ENCODE data around the gene SNRNP70.

DNA sequence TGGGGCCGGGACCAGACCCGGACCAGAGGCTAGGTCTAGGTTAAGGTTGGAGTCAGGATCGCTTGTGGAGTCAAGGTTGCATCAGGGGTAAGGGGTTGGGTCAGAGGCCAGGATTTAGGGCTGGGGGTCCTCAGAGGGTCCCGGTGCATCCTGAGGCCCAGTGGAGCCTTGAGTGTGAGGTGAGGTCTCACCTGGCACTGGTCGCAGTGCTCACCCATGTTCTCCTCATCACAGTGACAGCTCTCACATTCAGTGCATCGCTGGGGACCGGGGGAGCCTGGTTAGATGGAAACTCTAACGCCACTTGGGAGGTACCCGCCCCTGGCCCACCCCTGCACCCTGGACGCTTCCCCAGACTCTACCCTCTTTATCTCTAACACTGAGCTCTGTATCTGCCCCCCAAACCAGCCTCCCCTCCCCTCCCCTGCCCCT lies 66.9 kb downstream of the SNRNP70 start:
- no peak for TF ChIP-seq ZNF24 (IDR thresholded peaks at IDR 0.05)
- TF ChIP-seq ASH2L (IDR thresholded peaks at IDR 0.05; ENCODE audit: borderline replicate concordance, low read depth): no peak
- TF ChIP-seq FOS (IDR thresholded peaks at IDR 0.05; ENCODE audit: borderline replicate concordance, extremely low read depth, insufficient read length): no peak
- TF ChIP-seq EGR1 (IDR thresholded peaks at IDR 0.05; ENCODE audit: borderline replicate concordance in 1 of 2, low read depth in 2 of 2, low read length in 2 of 2): no peak
- no peak for TF ChIP-seq MXI1 (IDR thresholded peaks at IDR 0.05; ENCODE audit: low read depth, low read length)
- no peak for TF ChIP-seq EZH2 (IDR thresholded peaks at IDR 0.05; ENCODE audit: borderline replicate concordance, control insufficient read depth, low read depth, low read length)
- TF ChIP-seq, protein P1, sequence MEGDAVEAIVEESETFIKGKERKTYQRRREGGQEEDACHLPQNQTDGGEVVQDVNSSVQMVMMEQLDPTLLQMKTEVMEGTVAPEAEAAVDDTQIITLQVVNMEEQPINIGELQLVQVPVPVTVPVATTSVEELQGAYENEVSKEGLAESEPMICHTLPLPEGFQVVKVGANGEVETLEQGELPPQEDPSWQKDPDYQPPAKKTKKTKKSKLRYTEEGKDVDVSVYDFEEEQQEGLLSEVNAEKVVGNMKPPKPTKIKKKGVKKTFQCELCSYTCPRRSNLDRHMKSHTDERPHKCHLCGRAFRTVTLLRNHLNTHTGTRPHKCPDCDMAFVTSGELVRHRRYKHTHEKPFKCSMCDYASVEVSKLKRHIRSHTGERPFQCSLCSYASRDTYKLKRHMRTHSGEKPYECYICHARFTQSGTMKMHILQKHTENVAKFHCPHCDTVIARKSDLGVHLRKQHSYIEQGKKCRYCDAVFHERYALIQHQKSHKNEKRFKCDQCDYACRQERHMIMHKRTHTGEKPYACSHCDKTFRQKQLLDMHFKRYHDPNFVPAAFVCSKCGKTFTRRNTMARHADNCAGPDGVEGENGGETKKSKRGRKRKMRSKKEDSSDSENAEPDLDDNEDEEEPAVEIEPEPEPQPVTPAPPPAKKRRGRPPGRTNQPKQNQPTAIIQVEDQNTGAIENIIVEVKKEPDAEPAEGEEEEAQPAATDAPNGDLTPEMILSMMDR (IDR thresholded peaks at IDR 0.05 in 2 of 3, conservative IDR thresholded peaks at IDR 0.05 in 1 of 3; ENCODE audit: control insufficient read depth in 2 of 3, extremely low read depth in 1 of 3, insufficient read depth in 1 of 3, low read depth in 3 of 3, low read length in 3 of 3): no peak
- TF ChIP-seq, protein P2, sequence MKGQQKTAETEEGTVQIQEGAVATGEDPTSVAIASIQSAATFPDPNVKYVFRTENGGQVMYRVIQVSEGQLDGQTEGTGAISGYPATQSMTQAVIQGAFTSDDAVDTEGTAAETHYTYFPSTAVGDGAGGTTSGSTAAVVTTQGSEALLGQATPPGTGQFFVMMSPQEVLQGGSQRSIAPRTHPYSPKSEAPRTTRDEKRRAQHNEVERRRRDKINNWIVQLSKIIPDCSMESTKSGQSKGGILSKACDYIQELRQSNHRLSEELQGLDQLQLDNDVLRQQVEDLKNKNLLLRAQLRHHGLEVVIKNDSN (IDR thresholded peaks at IDR 0.05; ENCODE audit: borderline replicate concordance, extremely low read length, insufficient read depth, low read depth, low read length): no peak
- TF ChIP-seq HDAC6 (IDR thresholded peaks at IDR 0.05; ENCODE audit: unreplicated experiment): no peak
- TF ChIP-seq, protein P3, sequence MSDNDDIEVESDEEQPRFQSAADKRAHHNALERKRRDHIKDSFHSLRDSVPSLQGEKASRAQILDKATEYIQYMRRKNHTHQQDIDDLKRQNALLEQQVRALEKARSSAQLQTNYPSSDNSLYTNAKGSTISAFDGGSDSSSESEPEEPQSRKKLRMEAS (IDR thresholded peaks at IDR 0.05; ENCODE audit: low read depth, low read length): no peak
- no peak for TF ChIP-seq RCOR1 (conservative IDR thresholded peaks at IDR 0.05; ENCODE audit: low read depth, low read length)
- TF ChIP-seq SREBF1 (IDR thresholded peaks at IDR 0.05; ENCODE audit: low read length): no peak

All from GM12878 (cell line).